ENCODE data around the gene GHR.

GHR gene

DNA sequence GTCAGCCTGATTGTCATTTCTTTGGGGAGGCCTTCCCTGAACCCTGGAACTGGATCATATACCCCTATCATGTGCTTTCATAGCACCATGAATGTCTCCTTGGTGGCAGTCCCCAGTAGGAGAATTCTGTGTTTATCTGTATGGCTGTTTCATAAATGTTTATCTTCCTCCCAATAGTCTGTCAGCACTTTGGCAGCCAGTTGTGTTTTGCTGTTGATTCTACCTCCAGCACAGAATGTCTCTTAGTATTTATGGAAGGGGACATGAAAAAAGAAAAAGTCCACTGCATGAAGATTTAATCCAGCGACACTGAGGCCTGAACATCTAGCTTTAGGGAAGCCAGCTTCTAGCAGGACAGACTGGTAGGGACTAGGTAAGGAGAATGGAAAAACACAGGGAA lies 38.3 kb downstream of the GHR start:
- Histone ChIP-seq H3K9me3 (ENCODE audit: control insufficient read depth in 2 of 2, low read length in 2 of 2) (no peaks in the 10 kb centered on the region), H3K4me3 (ENCODE audit: low read length in 2 of 2) (no peak overlapping the region), H3K27me3 (ENCODE audit: control insufficient read depth in 1 of 2, insufficient read depth in 2 of 2, low read length in 2 of 2) (no peaks in the 10 kb centered on the region), H3K9ac (ENCODE audit: low read length in 2 of 2) (no peak overlapping the region), H3K36me3 (ENCODE audit: control insufficient read depth in 2 of 2, insufficient read depth in 2 of 2, low read length in 2 of 2) (no peaks in the 10 kb centered on the region), H3K27ac (ENCODE audit: low read length) (no peak overlapping the region), H3K4me1 (ENCODE audit: control insufficient read depth, insufficient read depth, low read length) (no peaks in the 10 kb centered on the region)

DNA sequence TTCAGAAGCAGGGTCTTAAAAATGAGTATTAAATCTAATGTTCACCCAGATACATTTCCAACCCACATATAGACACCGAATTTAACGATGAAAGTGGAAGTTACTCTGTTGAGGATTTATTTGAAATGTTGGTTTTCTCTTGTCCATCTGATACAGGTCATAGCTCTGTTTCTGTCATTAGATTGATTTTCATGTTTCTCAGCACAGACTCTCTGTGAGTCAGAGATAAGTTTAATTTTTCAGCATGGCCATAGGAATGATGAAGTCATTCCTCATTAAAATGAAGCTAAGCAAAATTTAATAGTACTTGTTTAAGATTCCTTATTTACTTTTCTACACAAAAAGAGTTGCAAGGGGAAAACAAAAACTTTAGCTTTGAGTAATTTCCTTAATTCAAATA lies 38.8 kb downstream of the GHR start:
- Histone ChIP-seq H3K9ac (ENCODE audit: low read length in 2 of 2) (no peak overlapping the region), H3K27me3 (ENCODE audit: control insufficient read depth in 1 of 2, insufficient read depth in 2 of 2, low read length in 2 of 2) (no peaks in the 10 kb centered on the region), H3K9me3 (ENCODE audit: control insufficient read depth in 2 of 2, low read length in 2 of 2) (no peaks in the 10 kb centered on the region), H3K27ac (ENCODE audit: low read length) (no peak overlapping the region), H3K4me3 (ENCODE audit: low read length in 2 of 2) (no peak overlapping the region), H3K36me3 (ENCODE audit: control insufficient read depth in 2 of 2, insufficient read depth in 2 of 2, low read length in 2 of 2) (no peaks in the 10 kb centered on the region), H3K4me1 (ENCODE audit: control insufficient read depth, insufficient read depth, low read length) (no peaks in the 10 kb centered on the region)

DNA sequence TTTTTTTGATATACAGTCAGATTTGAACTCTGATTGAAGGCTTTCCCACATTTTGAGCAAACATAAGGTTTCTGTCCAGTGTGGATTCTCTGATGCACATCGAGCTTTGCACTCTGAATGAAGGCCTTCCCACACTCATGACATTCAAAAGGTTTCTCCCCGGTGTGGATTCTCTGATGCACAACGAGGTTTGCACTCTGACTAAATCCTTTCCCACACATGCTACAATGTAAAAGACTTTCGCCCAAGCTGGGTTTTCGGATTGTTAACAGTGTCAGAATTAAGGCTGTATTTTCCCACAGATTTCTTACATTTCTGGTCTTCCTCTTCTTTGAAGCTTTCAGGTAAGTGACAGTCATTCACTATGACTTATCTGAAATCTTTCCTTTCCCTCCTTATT lies 44.3 kb downstream of the GHR start:
- no peak overlapping the region for H3K27ac ChIP-seq (ENCODE audit: low read length)
- no peaks in the 10 kb centered on the region for H3K27me3 ChIP-seq (ENCODE audit: control insufficient read depth in 1 of 2, insufficient read depth in 2 of 2, low read length in 2 of 2)
- H3K4me1 ChIP-seq (ENCODE audit: control insufficient read depth, insufficient read depth, low read length) = no peaks in the 10 kb centered on the region
- no peak overlapping the region for H3K4me3 ChIP-seq (ENCODE audit: low read length in 2 of 2)
- no peaks in the 10 kb centered on the region for H3K9me3 ChIP-seq (ENCODE audit: control insufficient read depth in 2 of 2, low read length in 2 of 2)
- no peak overlapping the region for H3K9ac ChIP-seq (ENCODE audit: low read length in 2 of 2)
- no peaks in the 10 kb centered on the region for H3K36me3 ChIP-seq (ENCODE audit: control insufficient read depth in 2 of 2, insufficient read depth in 2 of 2, low read length in 2 of 2)

- Histone ChIP-seq H3K9me3 (ENCODE audit: control insufficient read depth in 2 of 2, low read length in 2 of 2) (no peaks in the 10 kb centered on the region), H3K4me1 (ENCODE audit: control insufficient read depth, insufficient read depth, low read length) (no peaks in the 10 kb centered on the region)
Observed at GRCh38 chr5:42467981-42468524, 44.8 kb downstream of the GHR start.

GRCh38 chr5:42483472-42484154 lies 60.4 kb downstream of the GHR start:
- no peak overlapping the region for H3K9ac ChIP-seq (ENCODE audit: low read length in 2 of 2)
- H3K27ac ChIP-seq (ENCODE audit: low read length) = no peak overlapping the region
- no peak overlapping the region for H3K4me3 ChIP-seq (ENCODE audit: low read length in 2 of 2)
- no peaks in the 10 kb centered on the region for H3K4me1 ChIP-seq (ENCODE audit: control insufficient read depth, insufficient read depth, low read length)
- H3K9me3 ChIP-seq (ENCODE audit: control insufficient read depth in 2 of 2, low read length in 2 of 2) = no peaks in the 10 kb centered on the region
- H3K36me3 ChIP-seq (ENCODE audit: control insufficient read depth in 2 of 2, insufficient read depth in 2 of 2, low read length in 2 of 2) = no peaks in the 10 kb centered on the region
- H3K27me3 ChIP-seq (ENCODE audit: control insufficient read depth in 1 of 2, insufficient read depth in 2 of 2, low read length in 2 of 2) = no peaks in the 10 kb centered on the region

More at GRCh38 chr5:42467981-42468524, 44.8 kb downstream of the GHR start:
- Histone ChIP-seq H3K9ac (ENCODE audit: low read length in 2 of 2) (no peak overlapping the region), H3K27ac (ENCODE audit: low read length) (no peak overlapping the region), H3K4me3 (ENCODE audit: low read length in 2 of 2) (no peak overlapping the region), H3K27me3 (ENCODE audit: control insufficient read depth in 1 of 2, insufficient read depth in 2 of 2, low read length in 2 of 2) (no peaks in the 10 kb centered on the region), H3K36me3 (ENCODE audit: control insufficient read depth in 2 of 2, insufficient read depth in 2 of 2, low read length in 2 of 2) (no peaks in the 10 kb centered on the region)

GRCh38 chr5:42487077-42487476 lies 63.8 kb downstream of the GHR start:
- Histone ChIP-seq H3K4me1 (ENCODE audit: control insufficient read depth, insufficient read depth, low read length) (peaks cover 11% of the 10 kb centered on the region), H3K36me3 (ENCODE audit: control insufficient read depth in 2 of 2, insufficient read depth in 2 of 2, low read length in 2 of 2) (no peaks in the 10 kb centered on the region)

DNA sequence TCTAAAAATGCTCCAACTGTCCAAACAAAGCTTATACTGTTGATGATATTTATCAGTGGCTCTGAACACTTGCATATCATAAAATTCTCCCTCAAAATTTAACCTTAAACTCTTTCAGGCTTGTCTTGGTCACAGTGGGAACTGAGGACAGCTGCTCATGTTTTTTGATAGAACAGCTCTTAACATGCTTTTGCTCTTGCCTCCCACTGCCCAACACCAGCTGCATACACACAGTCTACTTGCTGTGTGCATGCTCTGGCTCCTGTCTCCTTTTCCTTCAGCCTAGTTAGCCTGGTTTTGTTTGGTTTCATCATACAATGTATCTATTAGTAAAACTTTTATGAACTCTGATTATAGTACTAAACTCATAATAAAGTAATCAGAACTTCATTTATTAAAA lies 64.6 kb downstream of the GHR start:
- H3K9ac ChIP-seq (ENCODE audit: low read length in 2 of 2) = no peak overlapping the region
- no peaks in the 10 kb centered on the region for H3K9me3 ChIP-seq (ENCODE audit: control insufficient read depth in 2 of 2, low read length in 2 of 2)
- no peak overlapping the region for H3K4me3 ChIP-seq (ENCODE audit: low read length in 2 of 2)
- H3K27ac ChIP-seq (ENCODE audit: low read length) = no peak overlapping the region
- no peaks in the 10 kb centered on the region for H3K27me3 ChIP-seq (ENCODE audit: control insufficient read depth in 1 of 2, insufficient read depth in 2 of 2, low read length in 2 of 2)
- H3K4me1 ChIP-seq (ENCODE audit: control insufficient read depth, insufficient read depth, low read length) = peaks cover 11% of the 10 kb centered on the region
- no peaks in the 10 kb centered on the region for H3K36me3 ChIP-seq (ENCODE audit: control insufficient read depth in 2 of 2, insufficient read depth in 2 of 2, low read length in 2 of 2)

More at GRCh38 chr5:42487077-42487476, 63.8 kb downstream of the GHR start:
- no peak overlapping the region for H3K27ac ChIP-seq (ENCODE audit: low read length)
- no peaks in the 10 kb centered on the region for H3K9me3 ChIP-seq (ENCODE audit: control insufficient read depth in 2 of 2, low read length in 2 of 2)
- no peak overlapping the region for H3K4me3 ChIP-seq (ENCODE audit: low read length in 2 of 2)
- H3K9ac ChIP-seq (ENCODE audit: low read length in 2 of 2) = no peak overlapping the region
- no peaks in the 10 kb centered on the region for H3K27me3 ChIP-seq (ENCODE audit: control insufficient read depth in 1 of 2, insufficient read depth in 2 of 2, low read length in 2 of 2)

DNA sequence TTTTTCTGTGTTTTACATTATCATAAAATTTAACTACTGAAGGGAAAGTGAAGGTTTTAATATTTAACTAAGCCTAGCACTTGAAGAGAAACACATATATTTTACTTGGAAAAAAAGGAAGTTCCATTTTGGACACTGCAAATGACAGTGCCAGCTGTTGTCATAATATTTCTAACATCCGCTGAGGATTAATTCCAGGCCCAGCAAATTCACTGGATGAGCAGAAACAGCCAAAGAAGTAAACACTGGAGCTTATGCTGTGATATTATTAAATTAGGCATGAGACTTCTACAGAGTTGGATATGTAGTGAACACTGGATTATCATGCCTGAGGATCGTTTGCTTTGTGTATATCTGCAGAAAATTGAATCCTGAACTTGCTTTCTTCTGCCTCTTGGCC lies 67.6 kb downstream of the GHR start:
- Histone ChIP-seq H3K27ac (ENCODE audit: low read length) (no peak overlapping the region), H3K27me3 (ENCODE audit: control insufficient read depth in 1 of 2, insufficient read depth in 2 of 2, low read length in 2 of 2) (no peaks in the 10 kb centered on the region), H3K4me3 (ENCODE audit: low read length in 2 of 2) (no peak overlapping the region), H3K4me1 (ENCODE audit: control insufficient read depth, insufficient read depth, low read length) (peaks cover 11% of the 10 kb centered on the region), H3K36me3 (ENCODE audit: control insufficient read depth in 2 of 2, insufficient read depth in 2 of 2, low read length in 2 of 2) (no peaks in the 10 kb centered on the region), H3K9me3 (ENCODE audit: control insufficient read depth in 2 of 2, low read length in 2 of 2) (no peaks in the 10 kb centered on the region), H3K9ac (ENCODE audit: low read length in 2 of 2) (no peak overlapping the region)

DNA sequence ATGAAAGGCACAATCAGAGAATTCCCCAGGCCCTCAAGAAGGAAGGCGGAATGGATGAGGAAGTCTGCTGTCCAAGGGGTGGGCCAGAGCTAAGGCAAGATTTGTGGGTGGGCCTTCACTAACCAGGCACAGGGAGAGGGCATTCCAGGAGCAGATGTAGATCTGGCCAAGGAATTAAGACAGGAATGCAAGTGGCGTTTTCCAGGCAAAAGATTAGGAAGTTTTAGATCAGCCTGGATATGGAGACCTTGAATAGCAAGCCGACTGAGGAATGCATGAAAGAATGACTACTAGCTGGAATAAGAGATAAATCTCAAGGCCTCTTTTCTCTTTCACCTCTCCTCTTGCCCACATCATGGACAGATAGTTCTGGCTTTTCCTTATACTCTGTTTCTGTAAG lies 68.5 kb downstream of the GHR start:
- Histone ChIP-seq H3K27ac (ENCODE audit: low read length) (no peak overlapping the region), H3K9me3 (ENCODE audit: control insufficient read depth in 2 of 2, low read length in 2 of 2) (no peaks in the 10 kb centered on the region), H3K27me3 (ENCODE audit: control insufficient read depth in 1 of 2, insufficient read depth in 2 of 2, low read length in 2 of 2) (no peaks in the 10 kb centered on the region), H3K4me3 (ENCODE audit: low read length in 2 of 2) (no peak overlapping the region), H3K36me3 (ENCODE audit: control insufficient read depth in 2 of 2, insufficient read depth in 2 of 2, low read length in 2 of 2) (no peaks in the 10 kb centered on the region), H3K9ac (ENCODE audit: low read length in 2 of 2) (no peak overlapping the region), H3K4me1 (ENCODE audit: control insufficient read depth, insufficient read depth, low read length) (peaks cover 11% of the 10 kb centered on the region)

GRCh38 chr5:42492974-42493373 lies 69.7 kb downstream of the GHR start:
- no peak overlapping the region for H3K27ac ChIP-seq (ENCODE audit: low read length)
- H3K9ac ChIP-seq (ENCODE audit: low read length in 2 of 2) = no peak overlapping the region
- H3K4me3 ChIP-seq (ENCODE audit: low read length in 2 of 2) = no peak overlapping the region
- no peaks in the 10 kb centered on the region for H3K36me3 ChIP-seq (ENCODE audit: control insufficient read depth in 2 of 2, insufficient read depth in 2 of 2, low read length in 2 of 2)
- no peaks in the 10 kb centered on the region for H3K9me3 ChIP-seq (ENCODE audit: control insufficient read depth in 2 of 2, low read length in 2 of 2)
- H3K27me3 ChIP-seq (ENCODE audit: control insufficient read depth in 1 of 2, insufficient read depth in 2 of 2, low read length in 2 of 2) = no peaks in the 10 kb centered on the region
- peaks cover 11% of the 10 kb centered on the region for H3K4me1 ChIP-seq (ENCODE audit: control insufficient read depth, insufficient read depth, low read length)

DNA sequence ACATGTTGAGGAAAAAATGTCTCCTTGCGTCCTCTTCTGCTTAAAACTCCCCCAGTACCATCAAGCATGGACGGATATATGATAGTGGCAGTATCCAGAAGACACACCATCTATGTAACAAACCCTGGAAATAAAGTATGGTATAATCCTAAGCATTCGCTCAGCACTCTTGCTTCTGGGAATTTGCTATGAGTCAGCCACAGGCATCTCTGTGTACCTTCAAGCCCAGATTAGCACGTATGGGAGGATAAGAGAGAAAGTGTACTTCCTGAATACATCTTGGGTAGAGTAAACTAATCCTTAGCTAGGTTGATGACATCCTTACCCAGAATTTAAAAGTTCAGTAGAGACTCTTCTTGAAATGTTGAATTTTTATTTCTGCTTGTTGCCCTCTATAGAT lies 71.2 kb downstream of the GHR start:
- Histone ChIP-seq H3K4me1 (ENCODE audit: control insufficient read depth, insufficient read depth, low read length) (peaks cover 11% of the 10 kb centered on the region), H3K4me3 (ENCODE audit: low read length in 2 of 2) (no peak overlapping the region), H3K9me3 (ENCODE audit: control insufficient read depth in 2 of 2, low read length in 2 of 2) (no peaks in the 10 kb centered on the region), H3K27ac (ENCODE audit: low read length) (no peak overlapping the region), H3K27me3 (ENCODE audit: control insufficient read depth in 1 of 2, insufficient read depth in 2 of 2, low read length in 2 of 2) (no peaks in the 10 kb centered on the region), H3K9ac (ENCODE audit: low read length in 2 of 2) (no peak overlapping the region), H3K36me3 (ENCODE audit: control insufficient read depth in 2 of 2, insufficient read depth in 2 of 2, low read length in 2 of 2) (no peaks in the 10 kb centered on the region)

All from stomach smooth muscle (tissue), 2 donors.